GM10847 (cell line): ENCODE measurements around the gene XPR1.

Experiments
- POLR2A ChIP-seq: IDR thresholded peaks from 2 replicates; pipeline ENCODE4 v1.6.1; 2011; ENCODE audit not compliant: insufficient read length; ENCODE audit errors: extremely low read depth

The XPR1 gene

GRCh38 chr1:180628646-180629045 lies 3.2 kb upstream of the XPR1 start:
- TF ChIP-seq POLR2A = no peak

GRCh38 chr1:180630408-180631193 lies 1.2 kb upstream of the XPR1 start:
- no peak for TF ChIP-seq POLR2A

DNA sequence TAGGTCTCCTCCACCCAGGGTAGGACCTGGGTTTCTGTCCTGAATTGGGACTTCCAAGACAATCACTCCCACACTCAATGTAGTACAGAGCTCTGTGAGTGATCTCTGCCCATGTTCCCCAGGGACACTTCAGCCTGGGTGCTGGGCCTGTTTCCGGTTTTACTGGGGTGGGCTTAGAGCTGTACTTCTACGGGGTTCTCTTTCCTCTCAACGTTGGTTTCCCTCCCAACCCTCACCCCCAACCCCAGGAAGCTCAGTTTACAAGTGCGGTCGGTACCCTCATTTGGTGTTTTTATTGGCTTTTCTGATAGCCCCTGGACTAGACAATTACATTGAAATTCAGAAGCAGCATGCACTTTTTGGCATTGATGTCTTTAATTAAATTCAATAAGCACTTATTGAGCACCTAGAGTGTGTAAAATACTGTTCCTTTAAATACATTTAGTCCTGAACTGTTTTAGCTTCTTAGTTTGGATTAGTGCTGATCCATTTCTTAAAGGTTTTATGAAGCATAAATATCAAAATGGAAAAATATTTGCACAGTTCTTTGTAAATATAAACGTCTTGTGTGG lies 542 bp upstream of the XPR1 start:
- no peak for TF ChIP-seq POLR2A

DNA sequence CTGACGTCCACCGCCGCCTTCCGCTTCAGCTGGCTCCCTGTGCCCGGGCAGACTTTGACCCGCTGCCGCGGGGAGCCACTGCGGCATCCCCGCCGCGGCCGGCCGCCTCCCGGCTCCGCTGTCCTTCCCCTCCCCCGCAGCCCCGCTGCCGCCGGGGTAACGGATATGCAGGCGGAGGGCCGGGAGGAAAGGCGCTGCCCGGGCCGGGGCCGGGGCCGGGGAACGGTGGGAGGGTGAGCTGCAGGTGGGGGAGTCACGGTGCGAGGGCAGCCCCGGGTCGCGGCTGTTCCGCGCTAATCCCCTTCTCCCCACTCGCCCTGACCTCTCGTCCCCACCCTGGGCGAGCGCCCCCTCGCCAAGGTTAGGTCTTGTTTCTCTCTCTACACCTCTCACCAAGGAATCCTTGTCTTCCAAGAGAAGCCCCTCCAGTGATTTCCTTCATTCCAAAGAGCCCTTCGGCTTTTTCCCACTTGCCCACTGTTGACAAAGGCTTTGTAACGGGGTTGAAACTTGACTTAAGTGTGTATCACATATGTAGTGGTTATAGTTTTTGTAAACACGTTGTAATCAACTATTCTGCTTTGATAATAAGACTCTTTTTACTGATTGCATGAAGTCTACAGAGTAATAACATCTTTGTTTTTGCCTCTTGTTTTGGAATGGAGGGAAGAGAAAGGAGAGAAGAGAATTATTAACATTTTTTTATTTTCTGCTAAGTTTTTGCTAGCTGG lies 669 bp downstream of the XPR1 start:
- TF ChIP-seq POLR2A = no peak

DNA sequence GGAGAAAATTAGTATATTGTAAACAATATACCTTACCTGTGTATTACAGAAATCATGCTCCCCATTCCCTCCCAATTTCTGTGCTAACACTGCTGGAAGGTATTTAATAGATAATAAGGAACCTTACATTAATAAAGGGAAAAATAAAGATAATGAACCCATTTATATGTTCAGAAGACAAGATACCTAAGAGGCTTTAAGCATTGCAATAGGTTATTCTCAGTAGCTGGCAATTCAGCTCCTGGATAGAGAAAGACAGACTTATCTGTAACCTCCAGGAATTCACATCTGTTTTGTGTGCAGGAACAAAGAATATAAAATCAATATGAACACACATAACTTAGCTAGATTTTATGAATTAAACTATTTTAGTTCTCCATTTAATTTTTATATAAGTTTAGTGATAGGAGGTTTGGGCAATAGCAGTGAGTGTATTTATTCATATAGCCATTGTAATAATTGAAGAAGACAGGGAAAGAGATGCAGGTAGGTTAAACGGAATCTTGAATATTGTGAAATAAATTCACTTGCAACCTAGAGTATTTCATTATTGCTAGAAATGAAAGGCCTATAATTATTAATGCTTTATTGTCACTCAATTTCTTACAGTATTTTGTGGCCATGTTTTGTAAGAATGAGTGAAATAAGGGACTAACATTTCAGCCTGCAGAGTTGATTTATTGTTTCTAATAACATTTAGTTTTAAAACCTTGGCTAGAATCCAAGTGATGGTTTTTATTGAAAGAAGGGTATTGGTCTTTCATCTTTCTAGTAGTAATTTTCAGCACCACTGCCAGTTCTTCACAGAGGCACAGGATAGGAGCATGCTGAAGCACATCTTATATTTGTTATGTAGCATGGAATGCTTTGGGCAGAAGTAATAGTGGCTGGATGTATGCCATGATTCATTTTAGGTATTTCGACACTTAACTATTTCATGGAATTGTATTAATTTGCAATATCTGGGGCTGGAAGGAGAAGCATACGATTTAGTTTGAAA lies 1.5 kb downstream of the XPR1 start:
- no peak for TF ChIP-seq POLR2A

DNA sequence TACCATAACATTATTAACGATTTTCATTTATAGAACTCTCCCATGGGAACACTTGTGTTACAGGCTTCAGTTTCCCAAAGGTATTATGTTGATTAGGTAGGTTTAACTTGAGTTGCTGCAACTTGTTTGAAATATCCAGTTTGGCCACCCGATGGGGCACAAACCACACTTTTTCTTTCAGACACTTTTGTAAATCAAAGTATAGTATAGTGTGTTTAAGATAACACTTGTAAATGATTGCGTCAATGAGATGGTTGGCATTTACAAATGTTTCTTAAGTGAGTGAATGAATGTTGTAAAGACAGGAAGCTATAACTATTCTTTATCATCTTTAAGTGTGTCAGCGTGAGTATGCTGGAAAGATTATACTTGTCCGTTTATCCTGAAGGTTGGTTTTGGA lies 4.3 kb downstream of the XPR1 start:
- TF ChIP-seq POLR2A = no peak

DNA sequence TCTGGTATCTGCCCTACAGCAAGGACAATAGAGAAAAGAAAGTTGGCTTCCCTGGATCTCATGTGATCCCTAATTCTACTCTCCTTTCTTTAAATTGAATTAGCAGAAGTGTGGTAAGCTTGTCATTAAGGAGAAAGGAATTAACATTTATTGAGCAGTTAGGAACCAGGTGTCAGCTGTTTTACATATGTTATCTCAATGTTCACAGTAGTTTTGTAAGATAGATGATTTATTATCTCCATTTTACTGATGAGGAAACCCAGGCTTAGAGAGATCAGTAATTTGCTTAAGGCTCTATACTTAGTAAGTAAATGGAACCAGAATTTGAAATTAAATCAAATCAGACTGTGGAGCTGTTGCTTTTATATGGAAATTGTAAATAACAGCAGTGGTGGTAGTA lies 8.0 kb downstream of the XPR1 start:
- no peak for TF ChIP-seq POLR2A

DNA sequence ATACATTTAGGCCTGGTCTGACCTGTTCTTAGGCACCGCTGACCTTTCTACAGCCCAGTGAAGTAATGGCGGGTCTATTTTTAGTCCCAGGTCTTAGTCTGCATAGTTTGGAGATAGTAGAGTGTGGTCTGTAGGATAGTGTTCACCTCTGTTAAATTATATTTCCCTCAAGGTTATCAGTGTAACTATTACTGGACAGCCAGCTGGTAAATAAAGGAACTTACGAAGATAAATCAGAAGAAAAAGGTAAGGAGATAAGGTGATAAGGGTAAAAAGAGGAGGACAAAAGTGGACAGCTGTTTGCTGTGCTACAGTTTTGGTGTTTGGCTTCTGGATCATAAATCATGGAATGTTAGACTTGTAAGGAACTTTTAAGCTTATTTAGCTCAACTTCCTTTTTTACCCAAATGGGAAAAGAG lies 8.7 kb downstream of the XPR1 start:
- no peak for TF ChIP-seq POLR2A

DNA sequence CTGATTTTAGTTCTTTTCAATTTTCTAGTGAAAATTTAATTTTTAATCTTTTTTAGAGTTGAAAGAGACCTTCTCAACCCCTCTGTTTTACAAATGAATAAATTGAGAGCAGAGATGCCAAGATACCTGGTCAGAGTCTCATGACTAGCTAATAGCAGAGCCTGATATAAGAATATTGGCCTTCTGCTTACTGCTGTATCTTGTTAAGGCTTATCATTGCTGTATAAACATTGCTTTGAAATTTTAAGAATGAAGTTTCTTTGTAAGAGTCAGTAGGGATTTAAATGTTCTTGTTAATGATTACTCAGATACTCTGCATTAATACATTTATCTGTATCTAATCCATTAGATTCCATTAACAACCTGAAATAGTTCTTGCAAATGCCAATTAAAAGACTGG lies 9.8 kb downstream of the XPR1 start:
- no peak for TF ChIP-seq POLR2A

GRCh38 chr1:180642781-180643180 lies 11.0 kb downstream of the XPR1 start:
- no peak for TF ChIP-seq POLR2A

DNA sequence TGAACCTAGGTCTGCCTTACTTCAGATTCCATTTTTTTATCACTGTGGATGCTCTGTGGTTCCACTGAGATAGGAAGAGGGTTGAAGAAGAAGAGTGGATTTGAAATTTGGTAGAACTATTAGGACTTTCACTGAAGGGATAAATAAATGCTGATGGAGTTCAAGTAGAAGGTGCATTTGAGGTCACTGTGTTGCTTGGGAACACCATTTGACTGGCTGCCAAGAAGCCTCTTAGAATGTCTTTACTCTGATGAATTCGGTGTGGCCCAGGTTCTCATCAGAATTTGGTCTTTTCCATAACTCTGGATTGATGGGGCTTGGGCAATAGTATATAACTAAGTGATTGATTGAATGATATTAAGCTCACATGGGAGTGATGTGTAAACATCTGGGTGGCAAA lies 11.9 kb downstream of the XPR1 start:
- TF ChIP-seq POLR2A = no peak

DNA sequence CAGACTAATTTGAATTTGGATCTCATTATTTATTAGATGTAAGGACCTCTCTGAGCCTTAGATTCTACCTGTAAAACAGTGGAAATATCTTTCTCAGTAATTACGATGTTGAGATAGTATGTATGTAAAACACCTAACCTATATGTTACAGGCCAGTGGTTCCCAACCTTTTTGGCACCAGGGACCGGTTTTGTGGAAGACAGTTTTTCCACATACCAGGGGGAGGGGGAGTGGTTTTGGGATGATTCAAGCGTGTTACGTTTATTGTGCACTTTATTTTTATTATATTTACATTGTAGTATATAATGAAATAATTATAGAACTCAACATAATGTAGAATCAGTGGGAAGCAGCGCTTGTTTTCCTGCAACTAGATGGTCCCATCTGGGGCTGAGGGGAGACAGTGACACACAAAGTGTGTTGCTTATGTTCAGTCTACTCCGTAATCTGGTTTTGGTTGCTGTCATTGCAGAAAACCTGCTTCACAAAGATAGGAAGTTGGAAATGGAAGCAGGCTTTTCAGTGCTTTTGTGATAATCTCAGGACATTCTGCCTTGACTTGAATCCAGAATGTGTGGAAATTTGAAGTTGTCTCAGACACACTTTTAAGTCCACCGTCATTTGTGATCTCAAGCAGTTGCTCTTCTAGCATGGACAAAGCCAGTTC lies 12.8 kb downstream of the XPR1 start:
- no peak for TF ChIP-seq POLR2A

DNA sequence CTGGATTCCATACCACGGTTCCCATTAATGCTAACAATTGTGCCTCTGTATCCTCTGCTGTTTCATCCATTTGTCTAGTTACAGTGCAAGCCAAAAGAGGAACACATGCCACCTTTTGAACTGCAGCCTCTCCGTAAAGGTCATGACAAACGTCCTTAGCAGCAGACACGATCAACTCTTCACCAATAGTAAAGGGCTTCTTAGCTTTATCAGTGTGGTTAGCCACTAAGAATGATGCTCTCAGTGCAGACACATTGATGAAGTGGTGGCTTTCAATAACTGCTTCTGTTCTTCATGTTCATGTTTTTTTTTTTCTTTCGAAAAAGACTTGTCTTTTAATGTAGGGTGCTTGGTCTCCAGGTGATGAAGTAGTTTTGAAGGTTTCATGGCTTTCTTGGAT lies 14.3 kb downstream of the XPR1 start:
- TF ChIP-seq POLR2A = no peak

DNA sequence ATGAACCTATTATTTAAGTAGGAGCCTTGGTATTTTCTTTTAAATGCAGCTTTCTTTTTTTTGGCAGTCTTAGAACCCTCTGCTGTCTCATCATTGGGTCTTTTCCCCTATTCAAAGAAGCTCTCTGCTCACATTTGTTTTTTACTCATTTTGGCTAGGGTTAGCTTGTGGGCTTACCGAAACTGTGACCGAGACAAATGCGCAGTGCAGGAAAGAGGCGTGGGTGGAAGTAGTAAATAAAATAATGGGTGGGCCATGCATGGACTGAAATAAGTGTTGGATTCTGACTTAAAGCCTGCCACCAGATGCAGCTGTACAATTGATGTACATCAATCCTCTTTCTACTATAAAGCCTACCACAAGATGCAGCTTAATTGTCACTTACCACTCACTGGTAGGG lies 14.7 kb downstream of the XPR1 start:
- no peak for TF ChIP-seq POLR2A

DNA sequence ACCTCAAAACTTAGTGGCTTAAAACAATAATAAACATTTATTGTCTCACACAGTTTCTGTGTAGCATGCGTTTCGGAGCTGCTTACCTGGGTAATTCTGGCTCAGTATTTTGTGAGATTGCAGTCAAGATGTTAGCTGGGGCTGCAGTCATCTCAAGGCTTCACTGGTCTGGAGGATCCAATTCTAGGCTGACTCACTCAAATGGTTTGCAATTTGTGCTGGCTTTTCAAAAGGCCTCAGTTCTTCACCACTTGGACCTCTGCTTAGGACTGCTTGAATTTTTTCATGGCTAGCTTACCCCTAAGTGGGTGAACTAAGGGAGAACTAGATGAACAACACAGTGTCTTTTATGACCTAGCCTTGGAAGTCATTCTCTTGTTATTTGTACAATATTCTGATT lies 21.0 kb downstream of the XPR1 start:
- TF ChIP-seq POLR2A = no peak

DNA sequence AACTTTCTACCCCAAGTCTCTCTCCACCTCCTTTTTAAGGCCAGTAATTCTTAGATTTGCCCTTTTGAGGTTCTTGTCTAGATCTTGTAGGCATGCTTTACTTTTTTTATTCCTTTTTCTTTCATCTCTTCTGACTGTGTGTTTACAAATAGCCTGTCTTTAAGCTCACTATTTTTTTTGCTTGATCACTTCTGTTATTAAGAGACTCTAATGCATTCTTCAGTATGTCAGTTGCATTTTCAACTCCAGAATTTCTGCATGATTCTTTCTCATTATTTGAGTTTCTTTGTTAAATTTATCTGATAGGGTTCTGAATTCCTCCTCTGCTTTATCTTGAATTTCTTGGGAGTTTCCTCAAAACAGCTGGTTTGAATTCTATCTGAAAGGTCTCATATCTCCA lies 30.9 kb downstream of the XPR1 start:
- TF ChIP-seq POLR2A = no peak
